Tibial nerve (tissue), 4 donors: Measurements from ENCODE around the gene SERPINB11. TPM values are rescaled to one million over a fixed set of nuclear protein-coding genes. Genes with fewer than 3 reads are reported as not detected.

Source experiments
- DNase-seq, 2 donors: peaks; one replicate each; pipeline ENCODE4 v3.0.0-alpha.2; 2019; ENCODE audit warnings: low spot score in 2 of 2
- H3K27ac ChIP-seq, 4 donors: fragments of 200-600 bp; sonication (generic) in 3 of 4; one replicate each; pipeline ENCODE4 v1.5.1; 2017 to 2019; ENCODE audit warnings: mild to moderate bottlenecking in 1 of 4
- H3K27me3 ChIP-seq, 2 donors: fragments of 200-600 bp; sonication (generic) in 1 of 2; one replicate each; pipeline versions ENCODE4 v1.5.1 to v1.6.0; 2017 to 2019
- H3K36me3 ChIP-seq, 3 donors: fragments of 200-600 bp; sonication (generic); one replicate each; pipeline ENCODE4 v1.5.1; 2018 to 2019
- H3K4me1 ChIP-seq, 4 donors: fragments of 200-600 bp; sonication (generic) in 3 of 4; one replicate each; pipeline ENCODE4 v1.5.1; 2017 to 2019
- H3K4me3 ChIP-seq, 4 donors: fragments of 200-600 bp; sonication (generic) in 3 of 4; one replicate each; pipeline ENCODE4 v1.5.1; 2017 to 2019; ENCODE audit warnings: mild to moderate bottlenecking in 1 of 4, moderate library complexity in 1 of 4
- H3K9me3 ChIP-seq, 4 donors: fragments of 200-600 bp; sonication (generic) in 3 of 4; one replicate each; pipeline ENCODE4 v1.5.1; 2017 to 2019
- EP300 ChIP-seq, 2 donors: sonication (generic); formaldehyde crosslinking; IDR thresholded peaks; one replicate each; pipeline ENCODE4 v1.6.1; 2017; ENCODE audit warnings: antibody characterized with exemption in 2 of 2, mild to moderate bottlenecking in 1 of 2
- POLR2A ChIP-seq, 2 donors: fragments of 450-650 bp; IDR thresholded peaks; one replicate each; pipeline ENCODE4 v1.6.1; 2017; ENCODE audit warnings: antibody characterized with exemption in 2 of 2, mild to moderate bottlenecking in 2 of 2, moderate library complexity in 2 of 2
- WGBS, 2 donors: methylation state at CpG; one replicate each; pipeline ENCODE4 v1.1.5; 2018; 5-methylcytosine and 5-hydroxymethylcytosine counted together
- total RNA-seq, 4 donors: library from RNA; depleted of rRNA; stranded (reverse); fragments of >200 nt; gene quantifications; one replicate each; pipeline ENCODE4 v1.1.0, GENCODE V29; 2016
- TF ChIP-seq, protein P1 (sequence below), 5 experiments: fragments of 200-600 bp in 3 of 5; fragments of 450-650 bp in 2 of 5; sonication (generic) in 3 of 5; IDR thresholded peaks; one replicate each; pipeline ENCODE4 v1.5.1; 2016 to 2019; ENCODE audit warnings: antibody characterized with exemption in 5 of 5, mild to moderate bottlenecking in 3 of 5, moderate library complexity in 2 of 5

SERPINB11 gene
- total RNA-seq, 4 donors from 2014 or later: not detected

DNA sequence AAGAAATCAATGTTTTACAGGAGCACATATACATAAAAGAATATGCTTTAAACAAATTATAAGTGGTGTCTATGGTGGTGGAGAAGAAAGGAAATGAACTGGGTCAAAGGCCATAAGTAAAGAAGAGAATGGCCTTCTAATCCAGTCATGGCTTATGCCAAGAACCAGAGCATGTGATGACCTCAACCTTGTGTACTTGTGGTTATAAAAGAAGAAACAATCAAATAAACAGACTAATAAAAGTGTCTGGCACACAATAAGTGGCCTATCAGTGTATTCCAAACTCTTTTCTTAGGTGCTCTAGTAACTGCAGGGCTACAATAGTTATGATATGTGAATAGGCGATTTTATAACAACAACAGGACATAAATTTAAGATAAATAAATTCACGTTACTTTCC is 2.6 kb downstream of the SERPINB11 start:
- Histone ChIP-seq H3K4me3 (no peak overlapping the region), H3K27ac (no peak overlapping the region), H3K36me3 (no peaks in the 10 kb centered on the region), H3K9me3 (no peaks in the 10 kb centered on the region), H3K4me1 (no peaks in the 10 kb centered on the region), H3K27me3 (no peaks in the 10 kb centered on the region)
- TF ChIP-seq EP300 (IDR thresholded peaks at IDR 0.05): no peak
- no peak for TF ChIP-seq POLR2A (IDR thresholded peaks at IDR 0.05)
- TF ChIP-seq, protein P1, sequence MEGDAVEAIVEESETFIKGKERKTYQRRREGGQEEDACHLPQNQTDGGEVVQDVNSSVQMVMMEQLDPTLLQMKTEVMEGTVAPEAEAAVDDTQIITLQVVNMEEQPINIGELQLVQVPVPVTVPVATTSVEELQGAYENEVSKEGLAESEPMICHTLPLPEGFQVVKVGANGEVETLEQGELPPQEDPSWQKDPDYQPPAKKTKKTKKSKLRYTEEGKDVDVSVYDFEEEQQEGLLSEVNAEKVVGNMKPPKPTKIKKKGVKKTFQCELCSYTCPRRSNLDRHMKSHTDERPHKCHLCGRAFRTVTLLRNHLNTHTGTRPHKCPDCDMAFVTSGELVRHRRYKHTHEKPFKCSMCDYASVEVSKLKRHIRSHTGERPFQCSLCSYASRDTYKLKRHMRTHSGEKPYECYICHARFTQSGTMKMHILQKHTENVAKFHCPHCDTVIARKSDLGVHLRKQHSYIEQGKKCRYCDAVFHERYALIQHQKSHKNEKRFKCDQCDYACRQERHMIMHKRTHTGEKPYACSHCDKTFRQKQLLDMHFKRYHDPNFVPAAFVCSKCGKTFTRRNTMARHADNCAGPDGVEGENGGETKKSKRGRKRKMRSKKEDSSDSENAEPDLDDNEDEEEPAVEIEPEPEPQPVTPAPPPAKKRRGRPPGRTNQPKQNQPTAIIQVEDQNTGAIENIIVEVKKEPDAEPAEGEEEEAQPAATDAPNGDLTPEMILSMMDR (IDR thresholded peaks at IDR 0.05): no peak
- WGBS, 2 donors: 76 to 88% methylated on average over 2 of the region's 2 CpGs
- no peak for DNase-seq

DNA sequence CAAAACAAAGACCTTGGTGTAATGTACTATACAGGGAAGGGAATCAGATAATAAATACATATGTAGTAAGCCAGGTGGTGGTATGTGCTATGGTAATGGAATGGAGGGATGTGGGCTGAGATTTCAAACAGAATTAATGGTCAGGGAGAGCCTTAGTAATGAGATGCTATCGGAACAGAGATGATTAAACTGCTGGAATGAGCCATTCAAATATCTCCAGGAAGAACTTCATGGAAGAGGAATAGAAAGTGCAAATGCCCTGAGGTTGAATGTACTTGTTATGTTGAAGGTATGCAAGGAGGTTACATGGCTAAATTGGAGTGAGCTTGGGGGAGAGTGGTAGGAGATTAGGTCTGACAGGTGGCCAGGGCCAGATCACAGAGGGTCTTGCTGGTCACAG is 5.1 kb downstream of the SERPINB11 start:
- H3K4me3 ChIP-seq: no peak overlapping the region
- no peak for DNase-seq
- H3K27me3 ChIP-seq: no peaks in the 10 kb centered on the region
- WGBS, 2 donors: 88% methylated on average over 1 of the region's 1 CpG
- H3K4me1 ChIP-seq: no peaks in the 10 kb centered on the region
- TF ChIP-seq EP300 (IDR thresholded peaks at IDR 0.05) (no peak), POLR2A (IDR thresholded peaks at IDR 0.05) (no peak)
- TF ChIP-seq, protein P1 (IDR thresholded peaks at IDR 0.05): no peak
- no peaks in the 10 kb centered on the region for H3K9me3 ChIP-seq
- no peak overlapping the region for H3K27ac ChIP-seq
- H3K36me3 ChIP-seq: no peaks in the 10 kb centered on the region

DNA sequence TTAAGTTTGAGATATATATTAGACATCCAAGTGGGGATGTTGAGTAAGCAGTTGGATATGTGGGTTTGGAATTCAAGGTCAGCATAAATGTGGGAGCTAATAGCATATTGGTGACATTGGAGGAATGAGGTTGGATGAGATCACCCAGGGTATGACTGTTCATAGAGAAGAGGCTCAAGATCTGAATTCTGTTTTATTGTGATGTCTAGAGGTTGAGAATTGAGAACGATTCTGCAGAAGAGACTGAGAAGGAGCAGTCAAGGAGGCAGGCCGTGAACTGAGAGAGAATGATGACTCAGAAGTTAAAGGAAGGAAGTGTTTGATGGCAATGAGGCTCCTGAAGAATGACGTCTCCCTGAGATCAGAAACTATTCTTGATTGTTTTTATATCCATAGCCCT is 5.9 kb downstream of the SERPINB11 start:
- 60 to 71% methylated on average over 3 of the region's 3 CpGs for WGBS, 2 donors
- Histone ChIP-seq H3K27me3 (no peaks in the 10 kb centered on the region), H3K9me3 (peaks cover 0 to 6% (median 0%) of the 10 kb centered on the region in 4 donors), H3K4me3 (no peak overlapping the region), H3K4me1 (no peaks in the 10 kb centered on the region), H3K27ac (no peak overlapping the region), H3K36me3 (no peaks in the 10 kb centered on the region)
- TF ChIP-seq EP300 (IDR thresholded peaks at IDR 0.05) (no peak), POLR2A (IDR thresholded peaks at IDR 0.05) (no peak)
- TF ChIP-seq, protein P1 (IDR thresholded peaks at IDR 0.05): no peak
- DNase-seq: no peak

DNA sequence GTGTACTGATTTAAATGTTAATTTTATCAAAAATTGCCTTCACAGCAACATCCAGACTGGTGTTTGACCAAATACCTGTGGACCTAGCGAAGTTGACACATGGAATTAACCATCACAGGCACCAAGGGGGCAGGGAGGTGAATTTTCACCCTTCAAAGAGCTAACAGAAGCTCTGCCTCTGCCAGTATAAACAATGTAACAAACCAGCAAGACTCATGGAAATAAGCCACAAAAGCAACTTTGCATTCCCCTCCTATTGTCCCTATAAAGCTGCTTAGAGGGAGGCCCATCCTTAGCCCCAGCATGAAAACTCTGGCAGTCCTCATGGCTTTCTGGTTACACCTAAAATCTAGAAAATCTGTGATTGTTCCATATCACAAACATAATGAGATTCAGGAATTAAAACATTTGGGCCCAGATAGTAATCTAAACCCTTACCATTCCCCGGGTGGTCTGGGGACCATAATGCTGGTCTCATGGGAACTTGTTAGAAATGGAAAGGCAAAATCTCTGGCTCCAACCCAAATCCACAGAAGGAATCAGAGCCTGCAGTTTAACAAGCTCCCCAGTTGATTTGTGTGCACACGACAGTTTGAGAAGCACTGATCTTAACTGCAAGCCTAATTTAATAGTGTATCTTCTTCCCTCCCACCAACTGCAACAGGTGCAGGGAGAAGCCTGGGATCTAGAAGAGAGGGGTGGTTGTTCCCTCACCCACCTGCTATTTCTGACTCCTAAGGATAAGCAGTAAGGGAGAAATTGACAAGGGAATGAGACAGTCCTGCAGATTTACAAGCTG is 23.1 kb downstream of the SERPINB11 start:
- H3K27ac ChIP-seq: no peak overlapping the region
- no peaks in the 10 kb centered on the region for H3K4me1 ChIP-seq
- DNase-seq: no peak
- H3K4me3 ChIP-seq: no peak overlapping the region
- no peaks in the 10 kb centered on the region for H3K9me3 ChIP-seq
- no peaks in the 10 kb centered on the region for H3K27me3 ChIP-seq
- 8 to 67% methylated on average over 3 of the region's 3 CpGs for WGBS, 2 donors
- H3K36me3 ChIP-seq: no peaks in the 10 kb centered on the region
- TF ChIP-seq EP300 (IDR thresholded peaks at IDR 0.05) (no peak), POLR2A (IDR thresholded peaks at IDR 0.05) (no peak)
- TF ChIP-seq, protein P1 (IDR thresholded peaks at IDR 0.05): no peak

DNA sequence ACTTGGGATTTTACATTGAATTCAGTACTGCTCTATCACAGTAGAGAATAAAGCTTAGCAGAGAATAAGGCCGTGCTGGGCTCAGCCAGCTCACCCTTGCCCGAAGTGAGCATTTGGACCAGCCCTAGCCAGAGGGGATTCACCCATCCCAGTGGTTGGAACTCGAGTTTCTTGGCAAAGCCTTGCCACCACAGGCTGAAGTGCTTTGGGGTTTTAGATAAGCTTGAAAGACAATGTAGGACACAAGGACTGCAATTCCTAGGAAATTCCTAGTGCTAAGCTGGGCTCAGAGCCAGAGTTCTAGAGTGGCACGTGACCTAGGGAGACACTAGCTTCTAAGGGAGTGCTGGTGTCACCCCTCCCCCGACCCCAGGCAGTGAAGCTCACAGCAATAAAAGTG is 28.0 kb downstream of the SERPINB11 start:
- no peak for DNase-seq
- 64 to 65% methylated on average over 5 of the region's 5 CpGs for WGBS, 2 donors
- TF ChIP-seq EP300 (IDR thresholded peaks at IDR 0.05) (no peak), POLR2A (IDR thresholded peaks at IDR 0.05) (no peak)
- TF ChIP-seq, protein P1 (IDR thresholded peaks at IDR 0.05): no peak

More for the DNA sequence above, 28.0 kb downstream of the SERPINB11 start:
- Histone ChIP-seq H3K36me3 (no peaks in the 10 kb centered on the region), H3K27me3 (no peaks in the 10 kb centered on the region), H3K4me1 (no peaks in the 10 kb centered on the region), H3K27ac (no peak overlapping the region), H3K4me3 (no peak overlapping the region), H3K9me3 (no peaks in the 10 kb centered on the region)
